Adipocyte (in vitro differentiated cells): Measurements from ENCODE around the gene HOXB9.

Experiments used
- DNase-seq: peaks from one replicate; pipeline ENCODE4 v3.0.0-alpha.2; 2015; ENCODE audit warnings: low read depth
- H3K27me3 ChIP-seq: replicated peaks from 2 replicates; pipeline ENCODE4 v1.7.0; 2013; ENCODE audit warnings: mild to moderate bottlenecking, low read length, moderate library complexity; ENCODE audit not compliant: control insufficient read depth, insufficient read depth
- H3K36me3 ChIP-seq: 2 replicates; pipeline ENCODE4 v1.7.0; 2013; ENCODE audit warnings: low read length, mild to moderate bottlenecking, moderate library complexity; ENCODE audit not compliant: control insufficient read depth, insufficient read depth, severe bottlenecking
- H3K4me1 ChIP-seq: 2 replicates; pipeline ENCODE4 v1.7.0; 2013; ENCODE audit warnings: mild to moderate bottlenecking, low read length, moderate library complexity; ENCODE audit not compliant: control insufficient read depth, insufficient read depth
- H3K4me3 ChIP-seq: 2 replicates; pipeline ENCODE4 v1.7.0; 2013; ENCODE audit warnings: mild to moderate bottlenecking, low read length, moderate library complexity
- H3K9ac ChIP-seq: 2 replicates; pipeline ENCODE4 v1.7.0; 2013; ENCODE audit warnings: mild to moderate bottlenecking, low read length, moderate library complexity
- H3K9me3 ChIP-seq: 2 replicates; pipeline ENCODE4 v1.7.0; 2013; ENCODE audit warnings: mild to moderate bottlenecking, low read length, moderate library complexity; ENCODE audit not compliant: control insufficient read depth

HOXB9 gene

DNA sequence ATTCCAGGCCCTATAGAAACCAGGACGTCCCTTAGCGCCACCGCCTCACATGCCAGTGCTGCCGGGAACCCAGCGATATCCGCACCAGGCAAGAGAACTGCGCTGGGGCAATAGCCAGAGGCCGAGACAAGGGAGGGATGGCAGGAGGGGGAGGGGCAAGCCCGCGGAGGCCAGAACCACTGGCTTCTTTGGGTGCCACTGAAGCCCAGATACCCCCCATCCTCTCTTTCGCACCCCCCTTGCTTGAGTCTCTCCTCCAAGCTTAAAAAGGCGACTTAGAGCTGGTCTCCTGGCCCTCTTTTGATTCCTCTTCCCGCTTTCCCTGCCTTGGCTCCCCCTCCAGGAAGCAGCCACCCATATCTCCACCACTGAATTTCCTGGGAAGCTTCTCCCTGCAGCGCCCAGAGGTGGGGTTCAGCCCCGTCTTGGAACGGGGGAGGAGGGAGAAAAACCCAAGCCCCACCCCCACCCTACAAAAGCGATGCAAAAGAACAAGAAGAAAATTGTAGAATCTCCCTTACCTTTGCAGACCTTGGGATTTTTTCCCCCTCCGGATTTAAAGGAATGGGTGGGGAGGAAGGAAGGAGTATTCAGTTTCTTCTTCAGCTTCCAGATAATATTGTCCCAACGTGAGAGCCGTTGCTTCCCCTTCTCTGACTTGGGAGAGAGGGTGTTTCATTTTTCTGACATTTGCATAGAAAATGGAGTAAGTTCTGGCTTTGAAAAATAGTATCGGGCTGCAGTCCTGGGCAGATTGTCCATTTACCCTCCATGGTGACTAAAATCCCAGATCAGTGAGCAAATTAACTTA, 22.0 kb downstream of the HOXB9 start:
- no peak for DNase-seq

DNA sequence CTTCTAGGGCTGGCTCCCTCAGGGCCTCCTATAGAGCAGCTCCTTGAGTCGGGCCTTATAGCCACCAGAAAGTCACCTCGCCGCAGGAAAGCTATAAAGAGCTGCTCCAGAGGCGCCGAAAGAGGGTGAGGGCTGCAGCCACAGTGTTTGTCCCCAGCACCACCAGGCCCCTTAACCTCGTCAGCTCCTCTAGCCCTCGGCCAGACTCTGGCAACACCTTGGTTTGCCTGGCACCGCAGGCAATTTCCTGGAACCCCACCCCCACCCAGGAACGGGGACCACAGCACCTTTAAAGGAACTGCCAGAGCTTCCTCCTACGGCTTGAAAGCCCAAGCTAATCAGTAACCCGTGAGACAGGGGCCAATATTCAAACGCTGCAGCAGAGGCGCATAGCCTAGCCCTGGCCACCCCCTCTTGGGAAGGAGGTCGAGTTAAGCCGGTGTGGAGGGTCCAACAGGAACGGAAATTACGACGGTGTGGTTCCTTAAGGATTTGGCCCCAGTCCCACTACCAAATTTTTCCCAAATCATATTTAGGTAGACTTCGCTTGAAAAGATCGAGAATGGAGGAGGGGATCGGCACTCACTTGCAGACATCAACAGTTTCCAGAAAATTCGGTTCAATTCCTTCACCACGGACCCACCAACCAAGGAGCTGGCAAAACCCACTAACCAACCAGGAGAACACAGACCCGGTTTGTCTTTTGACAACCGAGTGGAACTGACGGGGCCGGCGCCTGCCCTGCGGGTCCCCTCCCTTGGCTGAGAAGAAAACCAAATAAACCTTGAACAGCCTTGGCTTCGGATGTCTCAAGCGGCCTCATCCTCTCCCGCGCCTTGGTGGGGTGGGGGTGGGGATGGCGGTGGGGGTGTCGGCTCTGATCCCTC, 24.4 kb downstream of the HOXB9 start:
- no peak for DNase-seq
- peak overlapping the region; percentile 95 for H3K4me3 ChIP-seq

More for the DNA sequence above, 22.0 kb downstream of the HOXB9 start:
- Histone ChIP-seq H3K36me3 (no peaks in the 10 kb centered on the region), H3K4me1 (peaks cover 41% of the 10 kb centered on the region), H3K4me3 (peak overlapping the region; percentile 95), H3K9me3 (no peaks in the 10 kb centered on the region), H3K27me3 (no peaks in the 10 kb centered on the region), H3K9ac (peak overlapping the region; percentile 97)

DNA sequence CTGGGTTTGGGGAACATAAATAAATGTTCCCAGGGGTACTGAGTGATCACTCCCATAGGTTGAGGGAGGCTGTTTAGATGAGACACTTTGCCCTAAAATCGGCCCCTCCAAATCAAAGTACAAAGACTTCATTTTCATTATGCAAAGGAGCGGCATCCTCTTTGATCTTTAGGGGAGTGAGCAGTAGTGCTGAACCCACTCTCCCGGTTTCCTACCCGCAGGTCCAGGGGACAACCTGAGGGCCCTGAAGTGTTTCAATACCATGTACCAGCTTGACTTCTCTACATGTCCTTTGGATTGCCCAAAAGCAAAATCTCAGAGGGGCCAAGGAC, 25.0 kb downstream of the HOXB9 start:
- H3K27me3 ChIP-seq, result no peaks in the 10 kb centered on the region
- H3K36me3 ChIP-seq, result peaks cover 3% of the 10 kb centered on the region
- peaks cover 50% of the 10 kb centered on the region for H3K4me1 ChIP-seq
- H3K9ac ChIP-seq, result peak overlapping the region; percentile 97
- peak overlapping the region; percentile 95 for H3K4me3 ChIP-seq
- no peaks in the 10 kb centered on the region for H3K9me3 ChIP-seq
- no peak for DNase-seq

More for the DNA sequence above, 24.4 kb downstream of the HOXB9 start:
- peak overlapping the region; percentile 97 for H3K9ac ChIP-seq
- no peaks in the 10 kb centered on the region for H3K27me3 ChIP-seq
- H3K4me1 ChIP-seq, result peaks cover 49% of the 10 kb centered on the region
- H3K36me3 ChIP-seq, result no peaks in the 10 kb centered on the region
- H3K9me3 ChIP-seq, result no peaks in the 10 kb centered on the region

DNA sequence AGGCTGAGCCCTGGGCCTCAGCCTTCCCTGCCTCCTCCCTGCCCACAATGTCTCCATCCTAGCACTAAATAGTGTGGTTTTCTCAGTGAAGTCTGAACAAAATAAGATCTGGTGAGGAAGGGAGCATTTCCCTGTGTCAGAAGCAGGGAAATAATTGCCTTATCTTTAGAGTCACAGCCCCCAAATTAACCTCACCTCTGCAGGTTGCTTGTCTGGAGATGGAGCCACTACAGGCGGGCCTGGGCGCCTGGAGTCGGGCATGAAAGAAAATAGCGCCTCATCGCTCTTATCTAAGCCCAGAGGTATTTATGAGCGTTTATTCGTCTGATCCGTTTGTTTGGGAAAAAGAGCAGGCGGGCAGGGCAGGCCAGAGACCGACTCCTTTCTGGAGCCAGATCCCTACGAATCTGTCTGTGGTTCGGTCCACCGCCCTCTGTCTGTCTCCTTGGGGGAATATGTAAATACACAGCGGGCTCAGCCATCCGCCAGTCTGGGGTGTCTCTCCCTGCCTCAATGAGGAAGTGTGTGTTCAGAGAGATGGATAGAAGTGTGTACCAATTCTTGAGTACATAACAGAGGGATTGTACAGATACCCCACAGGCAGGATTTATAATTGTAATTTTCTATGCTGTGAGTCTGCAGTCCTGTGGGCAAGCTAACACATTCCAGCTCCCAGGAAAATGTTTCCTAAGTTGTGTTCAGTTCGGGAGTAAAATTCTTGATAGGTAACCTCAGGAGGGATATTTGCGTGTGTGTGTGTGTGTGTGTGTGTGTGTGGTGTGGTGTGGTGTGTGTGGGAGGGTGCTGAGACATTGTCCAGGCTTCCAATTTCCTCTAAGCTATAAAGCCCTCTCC, 25.7 kb downstream of the HOXB9 start:
- Histone ChIP-seq H3K27me3 (no peaks in the 10 kb centered on the region), H3K4me3 (no peak overlapping the region), H3K9me3 (no peaks in the 10 kb centered on the region), H3K9ac (no peak overlapping the region), H3K36me3 (peaks cover 10% of the 10 kb centered on the region), H3K4me1 (peaks cover 46% of the 10 kb centered on the region)
- no peak for DNase-seq

DNA sequence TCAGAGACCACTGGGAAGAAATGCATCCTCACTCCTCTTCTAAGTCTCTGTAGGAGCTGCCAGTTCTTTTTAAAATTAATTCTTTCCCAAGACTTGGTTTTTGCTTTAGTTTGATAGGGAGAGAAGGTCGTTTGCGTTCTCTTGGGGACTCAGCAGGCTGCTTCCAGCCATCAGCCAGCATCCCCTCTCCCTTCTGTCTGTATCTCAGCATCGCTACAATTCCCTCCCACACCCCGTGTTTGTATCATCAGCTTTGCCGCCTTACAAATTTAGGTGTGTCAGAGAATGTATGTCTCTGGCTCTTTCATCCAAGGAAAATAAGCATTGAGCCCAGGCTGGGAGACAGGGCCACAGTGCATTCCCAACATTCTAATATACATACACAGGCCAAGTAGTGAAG, 26.8 kb downstream of the HOXB9 start:
- no peaks in the 10 kb centered on the region for H3K27me3 ChIP-seq
- no peak overlapping the region for H3K4me3 ChIP-seq

DNA sequence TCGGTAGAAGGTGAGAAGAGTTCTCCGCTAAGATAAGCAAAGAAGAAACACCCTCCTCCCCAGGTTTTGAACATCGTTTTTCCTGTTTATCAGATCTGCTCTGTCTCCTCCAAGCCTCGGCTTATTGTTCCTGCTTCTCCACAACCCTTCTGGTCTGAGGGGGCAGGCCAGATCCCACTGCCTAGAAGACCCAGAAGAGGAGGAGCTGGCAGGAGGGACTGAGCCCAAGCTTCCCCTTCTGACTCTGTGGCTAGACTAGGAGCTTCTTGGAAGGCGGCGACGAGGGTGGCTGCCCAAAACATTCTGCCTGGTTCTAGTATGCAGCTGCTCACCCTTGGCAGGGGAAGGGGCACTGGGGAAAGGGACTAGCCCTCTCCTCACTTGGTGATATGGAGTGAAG, 27.4 kb downstream of the HOXB9 start:
- peak overlapping the region; percentile 96 for H3K9ac ChIP-seq
- H3K9me3 ChIP-seq, result no peaks in the 10 kb centered on the region
- peaks cover 18% of the 10 kb centered on the region for H3K36me3 ChIP-seq
- peak overlapping the region; percentile 89 for H3K4me3 ChIP-seq
- no peak for DNase-seq
- peaks cover 53% of the 10 kb centered on the region for H3K4me1 ChIP-seq
- H3K27me3 ChIP-seq, result no peaks in the 10 kb centered on the region

More for the DNA sequence above, 26.8 kb downstream of the HOXB9 start:
- peaks cover 18% of the 10 kb centered on the region for H3K36me3 ChIP-seq
- DNase-seq, result no peak
- no peak overlapping the region for H3K9ac ChIP-seq
- peaks cover 49% of the 10 kb centered on the region for H3K4me1 ChIP-seq
- H3K9me3 ChIP-seq, result no peaks in the 10 kb centered on the region

- Histone ChIP-seq H3K27me3 (no peaks in the 10 kb centered on the region), H3K4me3 (peak overlapping the region; percentile 89), H3K9me3 (no peaks in the 10 kb centered on the region), H3K4me1 (peaks cover 49% of the 10 kb centered on the region), H3K9ac (peak overlapping the region; percentile 96), H3K36me3 (peaks cover 18% of the 10 kb centered on the region)
- DNase-seq, result no peak
These were observed 28.2 kb downstream of the HOXB9 start for GRCh38 chr17:48597778-48598631.

DNA sequence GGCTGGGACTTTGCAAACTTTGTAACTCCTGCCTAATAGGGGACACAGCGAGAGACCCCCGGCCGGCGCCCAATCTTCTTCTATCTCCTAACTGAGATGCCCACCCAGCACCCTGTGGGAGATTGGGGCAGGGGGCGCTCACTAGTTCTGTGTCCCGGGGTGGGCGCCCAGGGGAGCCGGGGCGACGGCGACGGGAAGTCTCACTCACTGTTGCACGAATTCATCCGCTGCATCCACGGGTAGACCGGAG, 28.7 kb downstream of the HOXB9 start:
- Histone ChIP-seq H3K36me3 (peaks cover 18% of the 10 kb centered on the region), H3K27me3 (no peaks in the 10 kb centered on the region), H3K4me1 (peaks cover 47% of the 10 kb centered on the region), H3K9me3 (no peaks in the 10 kb centered on the region), H3K4me3 (peak overlapping the region; percentile 89), H3K9ac (peak overlapping the region; percentile 96)
- DNase-seq, result no peak

DNA sequence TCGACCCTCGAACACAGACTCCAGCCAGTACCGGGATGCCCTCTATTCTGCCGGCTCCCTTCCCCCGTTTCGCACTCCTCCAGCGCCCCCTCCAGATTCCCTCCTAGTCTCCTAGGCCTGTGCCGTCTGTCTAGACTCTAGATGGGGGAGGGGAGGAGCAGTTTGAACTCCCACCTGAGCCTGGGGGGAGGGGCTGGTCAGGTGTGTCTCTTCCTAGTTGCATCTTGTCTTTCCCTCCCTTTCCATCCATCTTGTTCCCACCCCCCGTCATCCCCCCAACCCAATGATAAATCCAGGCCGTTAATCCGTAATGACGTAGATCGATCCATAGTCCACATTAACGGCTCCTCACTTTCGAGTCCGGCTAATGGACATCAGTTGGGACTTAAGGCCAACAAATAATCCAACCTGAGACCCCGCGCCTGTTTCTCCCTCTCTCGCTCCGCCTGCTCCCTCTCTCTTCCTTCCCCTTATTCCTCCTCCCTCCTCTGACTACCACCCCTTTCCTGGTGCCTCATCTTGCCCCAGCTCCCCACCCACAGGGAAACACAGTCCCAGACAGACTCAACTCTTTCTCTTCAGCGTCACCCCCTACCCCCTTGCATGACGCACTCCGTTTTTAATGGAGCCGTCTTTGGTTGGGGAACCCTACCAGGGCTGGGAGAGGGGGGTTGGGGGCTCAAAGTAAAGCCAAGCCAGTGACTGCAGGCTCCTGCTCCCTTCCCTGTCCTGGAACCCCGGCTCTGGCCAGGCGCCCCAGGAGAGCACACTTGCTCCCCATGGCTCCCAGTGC, 29.2 kb downstream of the HOXB9 start:
- H3K36me3 ChIP-seq, result peaks cover 18% of the 10 kb centered on the region
- H3K4me3 ChIP-seq, result peak overlapping the region; percentile 89
- peaks cover 45% of the 10 kb centered on the region for H3K4me1 ChIP-seq
- no peaks in the 10 kb centered on the region for H3K27me3 ChIP-seq
- H3K9me3 ChIP-seq, result no peaks in the 10 kb centered on the region
- no peak for DNase-seq
- peak overlapping the region; percentile 96 for H3K9ac ChIP-seq
